ENCODE data around the gene PNPLA1.

DNA sequence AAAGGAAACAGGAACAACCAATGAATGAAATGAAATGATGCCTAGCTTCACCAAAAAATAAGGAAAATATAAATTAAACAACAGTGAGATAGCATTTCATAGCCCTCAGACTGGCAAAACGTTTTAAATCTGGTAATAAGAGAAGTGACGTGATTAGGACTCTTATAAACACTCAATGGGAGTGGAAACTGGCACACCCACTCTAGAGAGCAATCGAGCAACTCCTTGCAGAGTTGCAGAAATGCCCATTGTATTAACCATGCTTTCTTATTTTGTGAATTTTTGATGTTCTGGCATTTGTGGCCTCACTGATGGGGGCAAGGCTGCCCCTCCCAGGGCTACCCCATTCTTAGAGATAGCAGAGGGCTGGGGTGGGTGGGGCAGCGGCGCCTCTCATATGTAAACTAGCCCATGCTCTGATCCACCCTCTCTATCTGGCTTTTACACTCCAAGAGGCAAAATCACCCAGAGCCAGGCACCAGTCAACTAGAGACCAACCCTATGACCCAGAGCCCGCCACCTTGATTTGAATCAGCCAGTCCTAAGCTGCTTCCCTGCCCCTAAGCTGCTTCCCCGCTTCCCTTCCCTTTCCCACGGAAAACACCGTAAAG is 6.4 kb upstream of the PNPLA1 start:
- TF ChIP-seq, protein P1, sequence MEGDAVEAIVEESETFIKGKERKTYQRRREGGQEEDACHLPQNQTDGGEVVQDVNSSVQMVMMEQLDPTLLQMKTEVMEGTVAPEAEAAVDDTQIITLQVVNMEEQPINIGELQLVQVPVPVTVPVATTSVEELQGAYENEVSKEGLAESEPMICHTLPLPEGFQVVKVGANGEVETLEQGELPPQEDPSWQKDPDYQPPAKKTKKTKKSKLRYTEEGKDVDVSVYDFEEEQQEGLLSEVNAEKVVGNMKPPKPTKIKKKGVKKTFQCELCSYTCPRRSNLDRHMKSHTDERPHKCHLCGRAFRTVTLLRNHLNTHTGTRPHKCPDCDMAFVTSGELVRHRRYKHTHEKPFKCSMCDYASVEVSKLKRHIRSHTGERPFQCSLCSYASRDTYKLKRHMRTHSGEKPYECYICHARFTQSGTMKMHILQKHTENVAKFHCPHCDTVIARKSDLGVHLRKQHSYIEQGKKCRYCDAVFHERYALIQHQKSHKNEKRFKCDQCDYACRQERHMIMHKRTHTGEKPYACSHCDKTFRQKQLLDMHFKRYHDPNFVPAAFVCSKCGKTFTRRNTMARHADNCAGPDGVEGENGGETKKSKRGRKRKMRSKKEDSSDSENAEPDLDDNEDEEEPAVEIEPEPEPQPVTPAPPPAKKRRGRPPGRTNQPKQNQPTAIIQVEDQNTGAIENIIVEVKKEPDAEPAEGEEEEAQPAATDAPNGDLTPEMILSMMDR (optimal IDR thresholded peaks at IDR 0.05 in 1 of 3, IDR thresholded peaks at IDR 0.05 in 1 of 3, conservative IDR thresholded peaks at IDR 0.05 in 1 of 3; ENCODE audit: extremely low read depth in 1 of 3, insufficient read depth in 2 of 3, low read length in 3 of 3) = no peak
- no peak for TF ChIP-seq EZH2 (IDR thresholded peaks at IDR 0.05; ENCODE audit: low read length)

Data from keratinocyte (primary cell).